Lung (tissue), 12 donors: ENCODE data around the gene SCRN2. TPM values are rescaled to one million over a fixed set of nuclear protein-coding genes. Genes with fewer than 3 reads are reported as not detected.

ENCODE experiments used
- ATAC-seq: fragments of 200-7000 bp; cut with Tn5 transposase; one replicate; pipeline ENCODE4 v1.9.1; 2020; ENCODE audit warnings: moderate number of reproducible peaks; ENCODE audit not compliant: insufficient read depth, low FRiP score
- DNase-seq, 3 donors: peaks; one replicate each; pipeline ENCODE4 v3.0.0-alpha.2; 2013 to 2017
- H3K27ac ChIP-seq, 2 donors: one replicate each; pipeline ENCODE4 v1.5.1; 2013; ENCODE audit warnings: mild to moderate bottlenecking in 2 of 2, moderate library complexity in 2 of 2, control low read depth in 1 of 2, inconsistent platforms in 1 of 2, low read depth in 1 of 2, low read length in 1 of 2
- H3K27me3 ChIP-seq, 3 donors: one replicate each; pipeline ENCODE4 v1.5.1; 2013; ENCODE audit warnings: low read length in 2 of 3; ENCODE audit not compliant: control insufficient read depth in 3 of 3, insufficient read depth in 3 of 3
- H3K36me3 ChIP-seq, 4 donors: one replicate each; pipeline ENCODE4 v1.5.1; 2013; ENCODE audit warnings: low read length in 4 of 4, mild to moderate bottlenecking in 1 of 4, moderate library complexity in 1 of 4; ENCODE audit not compliant: control insufficient read depth in 4 of 4, insufficient read depth in 4 of 4
- H3K4me1 ChIP-seq, 5 donors: one replicate each; pipeline ENCODE4 v1.5.1; 2013; ENCODE audit warnings: low read length in 5 of 5, mild to moderate bottlenecking in 2 of 5, moderate library complexity in 1 of 5; ENCODE audit not compliant: control insufficient read depth in 5 of 5, insufficient read depth in 5 of 5
- H3K4me3 ChIP-seq: one replicate; pipeline ENCODE4 v1.5.1; 2013; ENCODE audit warnings: mild to moderate bottlenecking, control low read depth, moderate library complexity
- H3K9ac ChIP-seq, 2 donors: one replicate each; pipeline ENCODE4 v1.5.1; 2013; ENCODE audit warnings: low read length in 2 of 2, control low read depth in 1 of 2; ENCODE audit not compliant: insufficient read depth in 1 of 2
- H3K9me3 ChIP-seq, 4 donors: one replicate each; pipeline ENCODE4 v1.5.1; 2013; ENCODE audit warnings: low read length in 3 of 4, mild to moderate bottlenecking in 1 of 4, moderate library complexity in 1 of 4; ENCODE audit not compliant: control insufficient read depth in 4 of 4, insufficient read depth in 3 of 4
- CTCF ChIP-seq: IDR thresholded peaks from 2 replicates; pipeline ENCODE4 v1.5.1; 2012; ENCODE audit warnings: mild to moderate bottlenecking; ENCODE audit errors: control extremely low read depth, extremely low read depth
- WGBS, 2 donors: extraction: QIAGEN DNeasy Blood & Tissue Kit; methylation state at CpG; one replicate each; pipeline ENCODE4 v1.1.7; 2013; 5-methylcytosine and 5-hydroxymethylcytosine counted together
- polyA plus RNA-seq, 2 donors: library from polyadenylated mRNA; stranded (reverse); fragments of 200-250 nt; gene quantifications; one replicate each; pipeline ENCODE4 v1.2.1, GENCODE V29; 2013
- total RNA-seq, 2 donors: library from RNA; depleted of rRNA in 1 of 2; stranded (reverse); fragments of >200 nt in 1 of 2; gene quantifications; one replicate each; pipeline ENCODE4 v1.2.1, GENCODE V29; 2014 to 2021
- donor health status: control.
- donor health status: control.
- donor health status: Bipolar disorder and iron deficiency.
- donor health status: healthy.
- donor health status: DM: yes; HTN: yes; CAD: no.

Gene SCRN2
- total and polyA plus RNA-seq, 4 donors: 22.8 to 61.7 (median 32.2) TPM

- Histone ChIP-seq H3K4me1 (peaks cover 0 to 45% (median 13%) of the 10 kb centered on the region in 5 donors), H3K9ac (no peak overlapping the region), H3K27ac (peak overlapping the region in 1 of 2 donors; percentile 72), H3K27me3 (no peaks in the 10 kb centered on the region), H3K36me3 (no peaks in the 10 kb centered on the region), H3K4me3 (no peak overlapping the region), H3K9me3 (no peaks in the 10 kb centered on the region)
- WGBS, 2 donors: 73 to 91% methylated on average over 9 of the region's 9 CpGs
- no peak for TF ChIP-seq CTCF
- DNase-seq (no peak), ATAC-seq (no peak)
These were observed 41.9 kb upstream of the SCRN2 start for GRCh38 chr17:47882695-47883588.

GRCh38 chr17:47882247-47882646, 41.2 kb upstream of the SCRN2 start:
- WGBS, 2 donors: 19 to 23% methylated on average over 7 of the region's 7 CpGs
- peak in 2 of 3 donors; percentile 29 to 50 for DNase-seq
- H3K4me1 ChIP-seq: peaks cover 0 to 49% (median 19%) of the 10 kb centered on the region in 5 donors
- no peaks in the 10 kb centered on the region for H3K27me3 ChIP-seq
- H3K9me3 ChIP-seq: no peaks in the 10 kb centered on the region
- H3K36me3 ChIP-seq: no peaks in the 10 kb centered on the region
- no peak for ATAC-seq
- H3K9ac ChIP-seq: no peak overlapping the region
- no peak for TF ChIP-seq CTCF
- peak overlapping the region in 1 of 2 donors; percentile 72 for H3K27ac ChIP-seq
- H3K4me3 ChIP-seq: no peak overlapping the region

- Histone ChIP-seq H3K9me3 (no peaks in the 10 kb centered on the region), H3K36me3 (no peaks in the 10 kb centered on the region), H3K27me3 (no peaks in the 10 kb centered on the region), H3K4me1 (peaks cover 0 to 41% (median 17%) of the 10 kb centered on the region in 5 donors), H3K4me3 (no peak overlapping the region), H3K9ac (no peak overlapping the region), H3K27ac (no peak overlapping the region)
- WGBS, 2 donors: 87 to 94% methylated on average over 8 of the region's 8 CpGs
- DNase-seq (no peak), ATAC-seq (no peak)
- TF ChIP-seq CTCF: no peak
These were observed 38.8 kb upstream of the SCRN2 start for GRCh38 chr17:47879776-47880454.
